HG02852 (cell line): ENCODE results near the gene PMIS2.

ENCODE experiments used
- ATAC-seq: cut with Tn5 transposase; IDR thresholded peaks from one replicate; pipeline ENCODE4 v1.9.1; 2021; ENCODE audit warnings: mild to moderate bottlenecking, moderate library complexity; ENCODE audit not compliant: unreplicated experiment

The PMIS2 gene

DNA sequence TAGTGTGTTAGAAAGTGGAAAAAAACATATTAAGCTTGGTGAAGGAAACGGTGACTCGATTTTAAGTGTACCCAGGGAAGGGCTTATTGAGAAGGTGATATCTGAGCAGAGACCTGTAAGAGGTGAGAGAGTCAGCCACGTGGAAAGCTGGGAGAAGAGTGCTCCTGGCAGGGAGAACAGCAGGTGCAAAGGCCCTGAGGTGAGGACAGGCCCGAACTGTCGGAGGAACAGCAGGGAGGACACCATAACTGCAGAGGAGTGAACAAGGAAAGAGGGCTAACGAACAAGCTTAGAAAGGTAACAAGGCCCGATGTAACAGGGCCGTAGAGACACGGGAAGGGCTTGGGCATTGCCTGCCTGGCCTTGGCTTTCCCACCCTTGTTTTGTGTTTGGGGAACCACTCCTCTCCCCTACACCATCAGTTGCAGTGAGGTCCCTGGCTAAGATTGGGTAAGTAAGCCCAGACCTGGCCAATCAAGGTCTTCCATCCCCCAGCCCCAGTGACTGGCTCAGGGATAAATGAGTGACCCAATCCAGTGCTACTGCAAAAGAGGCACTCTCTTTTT lies 29.9 kb upstream of the PMIS2 start:
- no peak for ATAC-seq

DNA sequence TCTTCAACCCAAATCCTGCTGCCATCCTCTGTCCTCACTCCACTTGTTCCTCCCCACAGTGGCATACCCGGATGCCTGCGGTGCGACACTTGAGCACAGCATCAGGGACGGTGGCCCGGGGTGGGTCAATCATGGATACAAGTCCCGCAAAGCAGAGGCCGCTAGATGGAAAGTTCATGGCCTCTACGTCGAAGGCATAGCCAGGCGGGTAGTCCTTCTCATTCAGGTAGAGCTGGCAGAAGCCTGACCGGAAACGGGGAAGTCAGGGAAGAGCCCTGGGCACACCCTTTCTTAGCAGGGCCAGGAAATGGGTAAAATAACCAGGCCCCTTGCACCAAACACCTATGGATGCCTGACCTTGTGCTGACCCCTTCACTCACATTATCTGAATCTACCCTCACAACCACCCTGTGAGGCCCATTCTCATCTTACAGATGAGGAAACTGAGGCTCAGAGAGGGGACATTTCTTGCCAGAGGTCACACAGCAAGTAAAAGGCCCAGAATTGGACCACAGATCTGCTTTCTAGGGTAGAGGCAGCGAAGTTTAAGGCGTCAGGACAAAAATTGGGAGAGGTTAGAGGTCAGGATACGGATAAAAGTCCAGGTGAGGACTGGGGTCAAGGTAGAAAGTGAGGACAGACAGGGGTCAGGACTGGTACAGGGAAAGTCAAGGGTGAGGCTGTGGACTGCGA lies 29.0 kb upstream of the PMIS2 start:
- no peak for ATAC-seq

DNA sequence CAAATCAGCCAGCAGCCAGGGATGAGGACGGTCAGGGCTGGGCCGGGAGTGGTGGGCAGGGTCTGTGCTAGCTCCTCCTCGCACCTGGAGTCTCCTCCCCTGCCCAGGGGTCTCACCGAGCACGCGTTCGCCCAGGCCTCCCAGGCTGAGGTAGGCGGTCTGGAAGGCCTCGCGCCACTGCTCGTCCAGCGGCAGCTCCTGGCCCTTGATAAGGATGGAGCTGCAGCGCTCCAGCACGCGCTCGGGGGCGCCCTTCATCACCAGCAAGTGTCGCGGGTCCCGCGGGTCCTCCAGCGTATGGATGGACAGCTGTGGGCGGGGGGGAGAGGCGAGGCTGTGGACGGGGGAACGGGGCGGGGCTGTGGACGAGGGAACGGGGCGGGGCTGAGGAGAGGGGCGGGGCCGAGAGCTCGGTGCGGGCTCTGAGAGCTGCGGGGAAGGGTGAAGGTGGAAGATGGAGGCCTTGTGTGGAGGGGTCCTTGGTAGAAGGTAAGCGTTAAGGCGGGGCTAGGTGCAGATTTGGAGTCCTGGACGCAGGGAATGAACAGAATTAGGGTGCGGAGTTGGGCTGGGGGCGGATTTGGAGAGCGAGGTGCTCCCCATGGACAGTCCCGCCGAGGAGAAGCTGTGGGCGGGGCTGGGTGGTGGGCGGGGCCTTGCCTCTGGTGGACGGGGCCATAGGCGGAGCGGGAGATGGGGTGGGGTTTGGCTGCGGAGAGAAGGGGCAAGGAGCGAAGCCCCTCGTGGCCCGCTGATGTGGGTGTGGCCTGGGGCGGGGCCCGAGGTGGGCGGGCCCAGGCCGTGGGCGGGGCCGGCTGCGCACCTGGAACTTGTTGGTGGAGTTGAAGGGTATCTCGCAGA lies 28.2 kb upstream of the PMIS2 start:
- no peak for ATAC-seq

DNA sequence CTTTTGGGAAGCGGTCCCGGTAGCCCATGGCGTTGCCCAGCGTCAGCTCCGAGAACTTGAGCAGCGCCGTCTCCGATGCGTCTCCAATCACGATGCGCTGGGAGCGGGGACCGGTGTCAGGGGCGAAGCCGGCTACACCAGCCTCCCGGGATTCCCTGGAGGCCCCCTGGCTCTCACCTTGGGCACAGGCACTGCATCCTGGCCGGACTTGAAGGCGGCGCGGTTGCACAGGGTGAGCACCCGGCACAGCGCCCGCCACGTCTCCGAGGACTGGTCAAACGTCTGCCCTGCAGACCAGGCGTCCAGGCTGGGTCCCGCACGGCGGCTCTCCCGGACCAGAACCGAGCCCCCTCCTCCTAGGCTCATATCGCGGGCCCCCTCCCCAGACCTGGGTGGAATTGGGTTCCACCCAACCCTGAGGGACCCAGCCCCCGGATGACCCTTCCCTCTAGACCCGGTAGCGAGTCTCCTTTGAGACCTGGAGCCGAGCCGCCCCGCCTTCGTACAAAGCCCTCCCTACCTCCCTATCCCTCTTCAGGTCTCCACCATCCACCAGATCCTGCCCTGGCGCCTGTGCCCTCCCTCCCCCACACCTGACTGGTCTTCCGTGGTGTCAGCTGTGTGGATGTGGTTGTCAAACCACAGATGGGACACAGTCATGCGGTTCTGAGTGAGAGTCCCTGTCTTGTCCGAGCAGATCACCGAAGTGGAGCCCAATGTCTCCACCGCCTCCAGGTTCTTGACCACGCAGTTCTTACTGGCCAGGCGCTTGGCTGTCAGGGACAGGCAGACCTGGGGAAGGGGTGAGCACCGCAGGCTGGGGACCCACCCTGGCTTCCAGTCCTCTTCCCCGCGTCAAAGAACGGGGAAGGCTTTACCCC lies 27.3 kb upstream of the PMIS2 start:
- no peak for ATAC-seq

DNA sequence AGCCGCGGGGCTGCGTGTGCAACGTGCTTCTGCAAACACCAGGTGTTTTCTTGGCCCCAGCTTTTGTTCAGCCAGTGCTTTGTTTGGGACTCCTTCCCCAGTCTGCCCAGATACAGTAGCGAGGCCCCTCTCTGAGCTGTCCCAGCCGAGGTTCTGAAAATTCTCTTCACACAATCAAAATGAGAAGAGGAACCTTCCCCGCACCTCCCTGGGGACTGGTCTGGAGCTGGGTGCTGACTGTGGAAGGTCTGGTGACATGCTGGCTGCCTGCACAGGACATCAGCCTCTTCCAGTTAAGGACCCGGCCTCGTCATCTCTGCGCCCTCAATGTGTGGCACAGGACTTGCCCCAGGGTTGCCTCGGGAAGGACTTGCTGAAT lies 26.7 kb upstream of the PMIS2 start:
- no peak for ATAC-seq

DNA sequence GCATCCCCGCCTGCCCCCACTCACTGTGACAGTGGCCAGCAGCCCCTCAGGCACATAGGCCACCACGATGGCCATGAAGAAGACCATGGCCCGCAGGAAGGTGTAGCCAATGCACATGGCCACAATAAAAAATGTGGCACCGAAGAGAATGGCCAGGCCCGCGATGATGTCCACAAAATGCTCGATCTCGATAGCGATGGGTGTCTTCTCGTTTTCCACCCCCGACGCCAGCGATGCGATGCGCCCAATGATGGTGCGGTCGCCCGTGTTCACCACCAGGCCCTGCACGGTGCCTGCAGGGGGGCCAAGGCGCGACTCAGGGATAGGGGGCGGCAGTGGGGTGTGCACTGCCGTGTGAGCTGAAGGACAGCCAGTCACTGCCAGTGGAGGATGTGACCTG lies 26.2 kb upstream of the PMIS2 start:
- ATAC-seq, result no peak

DNA sequence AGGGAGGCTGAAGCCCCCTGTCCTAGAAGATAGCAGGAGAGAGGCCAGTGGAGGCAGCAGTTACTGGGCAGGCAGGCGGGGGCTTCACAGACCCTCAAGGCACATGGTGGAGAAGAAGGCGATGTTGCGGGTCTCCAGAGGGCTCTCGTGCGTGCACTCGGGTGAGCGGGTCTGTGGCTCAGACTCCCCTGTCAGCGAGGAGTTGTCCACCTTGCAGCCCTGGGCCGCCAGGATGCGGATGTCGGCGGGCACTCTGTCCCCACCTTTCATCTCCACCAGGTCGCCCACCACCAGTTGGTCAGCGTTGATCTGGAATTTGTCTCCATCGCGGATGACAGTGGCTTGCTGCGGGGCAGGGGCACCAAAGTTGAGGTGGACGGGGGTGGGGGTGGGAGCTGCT lies 25.7 kb upstream of the PMIS2 start:
- no peak for ATAC-seq

DNA sequence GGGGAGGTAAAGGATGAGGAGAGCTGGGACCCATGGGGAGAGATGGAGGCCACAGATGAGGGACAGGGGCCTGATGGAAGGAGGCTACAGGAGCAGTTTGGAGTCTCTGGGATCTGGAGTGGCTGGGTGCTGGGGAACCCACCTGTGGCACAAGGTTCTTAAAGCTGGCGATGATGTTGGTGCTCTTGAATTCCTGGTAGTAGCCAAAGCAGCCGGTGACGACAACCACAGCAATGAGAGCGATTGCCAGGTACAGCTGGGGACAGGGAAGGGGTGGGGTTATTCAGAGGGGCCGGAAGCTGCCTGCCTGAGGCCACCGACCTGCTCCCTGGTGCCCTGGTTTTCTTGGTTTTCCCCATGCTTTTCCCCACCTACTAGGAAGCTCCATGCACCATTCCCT lies 25.3 kb upstream of the PMIS2 start:
- no peak for ATAC-seq

DNA sequence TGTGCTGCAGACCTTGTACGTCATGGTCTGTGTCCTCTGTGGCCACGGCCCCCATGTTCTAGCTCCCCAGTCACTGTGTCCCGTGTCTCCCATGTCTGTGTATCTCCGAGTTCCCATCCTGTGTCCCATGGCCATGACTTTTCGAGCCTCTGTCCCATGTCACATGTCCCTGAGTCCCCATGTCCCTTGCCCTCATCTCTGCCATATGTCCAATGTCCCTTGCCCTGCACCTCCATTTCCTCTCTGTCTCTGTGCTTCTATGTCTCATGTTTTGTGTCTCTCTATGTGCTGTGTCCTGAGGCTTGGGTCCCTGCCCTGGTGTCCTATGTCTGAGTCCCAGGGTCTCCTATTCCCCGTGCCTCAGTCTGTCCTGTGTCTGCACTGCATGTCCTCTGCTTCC lies 24.5 kb upstream of the PMIS2 start:
- no peak for ATAC-seq

DNA sequence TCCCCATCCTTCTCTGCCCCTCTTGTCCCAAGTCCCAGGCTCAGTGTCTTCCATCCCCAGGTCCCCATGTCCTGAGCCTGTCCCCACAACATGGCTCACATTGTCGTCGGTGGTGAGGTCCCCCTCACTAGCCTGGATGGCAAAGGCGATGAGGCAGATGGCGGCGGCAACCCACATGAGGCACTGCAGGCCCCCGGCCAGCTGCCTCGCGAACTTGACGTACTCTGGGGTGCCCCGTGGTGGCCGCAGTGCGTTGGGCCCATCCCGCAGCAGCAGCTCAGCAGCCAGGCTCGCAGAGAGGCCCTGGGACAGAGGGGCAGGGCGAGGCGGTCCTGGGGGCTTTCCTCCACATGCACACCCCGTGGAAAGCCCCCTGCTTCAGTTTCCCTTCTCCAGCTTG lies 23.6 kb upstream of the PMIS2 start:
- no peak for ATAC-seq

DNA sequence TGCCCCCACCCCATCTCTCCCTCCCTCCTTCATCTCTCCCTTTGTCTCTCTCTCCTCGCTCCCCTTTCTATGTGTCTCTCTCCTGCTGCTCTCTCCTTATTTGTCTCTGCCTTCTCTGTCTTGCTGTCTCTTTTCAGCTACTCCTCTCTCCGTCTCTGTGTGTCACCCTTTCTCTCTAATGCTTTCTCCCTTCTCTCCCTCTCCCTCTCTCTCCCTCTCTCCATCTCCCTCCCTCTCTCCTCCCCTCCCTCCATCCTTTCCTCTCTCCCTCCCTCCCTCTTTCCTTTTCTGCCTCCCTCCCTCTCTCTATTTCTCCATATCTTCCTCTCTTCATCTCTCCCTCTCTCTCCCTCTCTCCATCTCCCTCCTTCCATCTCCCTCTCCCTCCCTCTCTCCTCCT lies 23.2 kb upstream of the PMIS2 start:
- no peak for ATAC-seq

DNA sequence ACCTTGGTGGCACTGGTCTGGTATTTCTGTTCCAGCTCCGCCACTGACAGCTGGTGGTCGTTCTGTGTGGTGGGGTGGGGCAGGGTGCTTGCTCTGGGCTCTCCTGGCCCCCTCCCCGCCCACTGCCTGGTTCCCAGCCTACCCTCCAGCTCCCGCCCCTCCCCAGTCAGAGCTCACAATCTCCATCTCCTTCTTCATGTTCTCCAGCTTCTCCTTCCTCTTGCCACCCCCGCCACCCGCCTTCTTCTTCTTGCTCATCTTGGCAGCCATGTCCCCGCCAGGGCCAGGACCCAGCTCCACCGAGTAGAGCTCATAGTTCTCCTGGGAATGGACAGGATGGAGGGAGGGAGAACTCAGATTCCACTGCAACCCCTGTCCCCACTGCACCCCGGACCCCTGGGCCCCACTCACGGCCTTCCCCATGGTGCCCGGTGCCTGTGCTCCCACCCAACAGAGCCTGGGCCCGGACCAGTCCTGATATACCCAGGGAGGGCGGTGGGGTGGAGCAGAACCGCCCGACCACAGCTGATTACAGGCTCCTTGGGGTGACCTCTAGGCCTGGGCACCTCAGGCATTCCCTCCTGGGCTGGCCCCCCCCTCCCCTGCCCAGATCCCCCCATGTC lies 22.7 kb upstream of the PMIS2 start, which contains the start of gene ATP4A:
TSS of gene ATP4A (minus strand) at position 452 of the 623 bp plus-strand sequence. CDS start at position 423, 29 bp downstream.
- no peak for ATAC-seq

DNA sequence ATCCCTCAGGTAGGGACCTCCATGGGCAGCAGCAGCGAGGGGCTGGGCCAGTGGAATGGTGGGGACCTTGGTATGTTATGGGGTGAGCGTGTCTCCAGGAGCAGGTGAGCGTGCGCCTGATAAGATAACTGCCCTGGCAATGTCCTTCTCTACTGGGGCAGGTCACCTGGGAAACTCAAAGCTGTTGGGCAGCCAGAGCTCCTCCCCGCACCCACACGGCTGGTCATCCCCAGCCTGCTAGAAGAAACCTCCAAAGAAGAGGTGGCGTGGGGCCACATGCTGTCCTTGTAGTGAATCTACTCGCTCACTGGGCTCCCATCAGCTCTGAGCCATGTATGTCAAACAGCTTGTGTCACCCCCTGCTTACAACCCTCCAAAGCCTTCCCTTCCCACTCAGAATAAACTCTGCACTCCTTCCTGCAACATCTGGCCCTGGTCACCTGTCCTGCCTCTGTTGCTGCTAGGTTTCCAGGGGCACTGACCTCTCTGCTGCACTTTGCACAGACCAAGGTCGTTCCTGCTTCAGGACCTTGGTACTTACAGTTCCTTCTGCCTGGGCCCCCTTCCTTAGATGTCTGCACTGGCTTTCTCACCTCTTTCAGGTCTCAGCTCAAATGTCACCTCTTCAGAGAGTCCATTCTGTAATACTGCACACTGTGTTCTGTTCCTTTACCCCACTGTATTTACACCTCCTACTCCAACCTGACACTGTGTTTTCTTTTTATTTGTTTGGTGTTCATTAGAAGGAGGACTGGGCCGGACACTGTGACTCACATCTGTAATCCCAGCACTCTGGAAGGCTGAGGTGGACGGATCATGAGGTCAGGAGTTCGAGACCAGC lies 20.7 kb upstream of the PMIS2 start:
- ATAC-seq, result no peak

DNA sequence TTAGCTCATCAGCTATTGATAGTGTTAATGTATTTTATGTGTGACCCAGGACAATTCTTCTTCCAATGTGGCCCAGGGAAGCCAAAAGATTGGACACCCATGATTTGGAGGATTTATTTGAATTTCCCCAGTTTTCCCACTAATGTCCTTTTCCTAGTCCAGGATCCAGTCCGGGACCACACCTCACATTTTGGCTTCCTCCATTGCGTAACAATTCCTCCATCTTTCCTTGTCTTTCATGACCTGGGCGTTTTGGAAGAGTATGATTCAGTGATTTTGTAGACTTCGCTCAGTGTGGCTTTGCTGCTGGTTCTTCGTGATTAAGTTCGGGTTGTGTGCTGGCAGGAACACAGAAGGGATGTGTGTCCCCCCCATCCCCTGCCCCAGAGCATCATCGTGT lies 19.2 kb upstream of the PMIS2 start:
- no peak for ATAC-seq

DNA sequence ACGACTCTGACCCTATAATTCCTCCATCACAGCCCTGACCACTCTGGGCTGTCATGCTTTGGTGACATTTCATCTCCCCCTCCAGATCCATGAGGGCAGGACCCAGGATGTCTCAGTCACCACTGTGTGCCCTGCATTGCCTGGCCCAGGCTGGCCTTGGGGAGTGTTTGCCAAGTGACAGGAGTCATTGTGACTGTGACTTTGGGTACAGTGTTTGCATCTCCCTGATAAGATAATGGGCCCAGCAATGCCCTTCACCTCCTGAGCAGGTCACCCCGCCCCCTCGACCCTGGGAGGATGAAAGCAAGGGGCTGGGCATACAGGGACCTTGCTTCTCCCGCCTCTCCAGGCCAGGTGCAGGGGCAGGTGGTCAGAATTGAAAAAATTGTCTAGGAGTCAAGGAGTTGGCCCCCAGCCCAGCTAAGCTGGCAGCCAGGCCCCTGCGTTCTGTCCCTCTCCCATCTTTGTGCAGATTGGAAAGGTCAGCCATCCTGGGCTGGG lies 16.6 kb upstream of the PMIS2 start:
- no peak for ATAC-seq

DNA sequence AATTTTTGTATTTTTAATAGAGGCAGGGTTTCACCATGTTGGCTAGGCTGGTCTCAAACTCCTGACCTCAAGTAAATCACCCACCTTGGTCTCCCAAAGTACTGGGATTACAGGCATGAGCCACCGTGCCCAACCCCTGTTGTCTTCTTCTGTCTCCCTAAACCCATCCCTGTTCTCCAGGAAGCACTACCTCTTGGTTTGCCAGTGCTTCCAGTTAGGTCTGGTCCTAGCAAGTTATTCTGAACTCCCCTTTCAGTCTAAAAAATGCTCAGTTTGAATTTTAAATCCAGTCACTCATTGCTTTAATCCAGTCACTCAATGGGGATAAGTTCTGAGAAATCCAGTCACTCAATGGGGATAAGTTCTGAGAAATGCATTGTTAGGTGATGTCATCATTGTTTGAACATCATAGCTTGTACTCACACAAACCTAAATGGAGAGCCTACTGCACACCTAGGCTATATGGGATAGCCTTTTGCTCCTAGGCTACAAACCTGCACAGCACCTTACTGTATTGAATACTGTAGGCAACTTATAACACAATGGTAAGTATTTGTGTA lies 14.5 kb upstream of the PMIS2 start:
- no peak for ATAC-seq

DNA sequence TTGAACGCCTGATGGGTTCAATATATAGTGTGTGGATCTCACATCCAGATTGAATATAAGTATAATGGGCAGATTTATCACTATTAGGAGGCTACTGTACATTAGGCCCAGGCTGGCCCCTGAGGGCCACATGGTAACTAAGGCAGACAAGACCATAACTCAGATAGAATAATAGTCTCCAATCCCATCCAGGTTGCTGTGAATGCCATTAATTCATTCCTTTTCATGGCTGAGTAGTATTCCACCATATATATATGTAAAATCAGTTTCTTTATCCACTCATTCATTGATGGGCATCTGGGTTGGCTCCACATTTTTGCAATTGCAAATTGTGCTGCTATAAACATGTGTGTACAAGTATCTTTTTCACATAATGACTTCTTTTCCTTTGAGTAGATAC lies 8.1 kb upstream of the PMIS2 start:
- ATAC-seq, result no peak

DNA sequence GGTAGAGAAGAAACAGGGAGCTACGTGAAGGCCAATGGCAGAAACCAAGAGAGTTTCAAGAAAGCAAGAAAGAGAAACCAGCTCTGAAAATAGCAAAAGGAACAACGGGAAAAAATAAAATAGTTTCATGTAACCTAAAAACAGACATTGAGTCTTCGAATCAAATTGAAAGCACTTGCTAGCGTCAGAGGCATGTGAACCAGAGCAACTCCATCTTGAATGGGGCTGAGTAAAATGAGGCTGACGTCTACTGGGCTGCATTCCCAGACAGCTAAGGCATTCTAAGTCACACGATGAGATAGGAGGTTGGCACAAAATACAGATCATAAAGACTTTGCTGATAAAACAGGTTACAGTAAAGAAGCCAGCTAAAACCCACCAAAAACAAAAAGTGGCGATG lies 7.3 kb upstream of the PMIS2 start:
- ATAC-seq, result no peak

DNA sequence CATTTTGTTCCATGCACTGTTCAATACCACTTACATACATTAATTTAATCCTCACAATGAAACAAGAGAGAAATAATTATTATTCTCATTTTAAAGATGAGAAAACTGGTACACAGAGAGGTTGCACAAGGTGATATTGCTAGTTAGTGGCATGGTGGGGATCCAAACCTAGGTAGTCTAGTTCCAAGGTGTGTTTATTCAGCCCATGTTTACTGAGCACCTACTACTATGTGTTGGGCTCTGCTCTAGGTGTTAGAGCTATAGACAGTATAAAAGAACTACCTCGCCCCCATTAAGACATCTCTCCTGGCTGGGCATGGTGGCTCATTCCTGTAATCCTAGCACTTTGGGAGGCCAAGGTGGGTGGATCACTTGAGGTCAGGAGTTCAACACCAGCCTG lies 3.2 kb upstream of the PMIS2 start:
- ATAC-seq, result no peak
